ENCODE data around the gene PKDCC. TPM values are rescaled to one million over a fixed set of nuclear protein-coding genes. Genes with fewer than 3 reads are reported as not detected.

PKDCC gene
- total and polyA plus RNA-seq, 2 of the 13 experiments (the other 11 are each of a cell fraction or from before 2014, with no cell fraction given): 52.6 to 58.8 TPM

- 0 out of 2 replicates have a peak, but pooled peaks have one; percentile 56 for TF ChIP-seq ZNF547 (CRISPR knock-in tag; IDR thresholded peaks at IDR 0.05)
- TF ChIP-seq ZNF629 (CRISPR knock-in tag; conservative IDR thresholded peaks at IDR 0.05): 0 out of 2 replicates have a peak, but pooled peaks have one; percentile 70
- TF ChIP-seq ZNF609 (CRISPR knock-in tag; IDR thresholded peaks at IDR 0.05; ENCODE audit: borderline replicate concordance): peak; percentile 58; the same call in 1 of the 2 replicates
- peak; percentile 71 for TF ChIP-seq MYC (CRISPR knock-in tag; IDR thresholded peaks at IDR 0.05; ENCODE audit: borderline replicate concordance)
- TF ChIP-seq HOXA9 (CRISPR knock-in tag; IDR thresholded peaks at IDR 0.05; ENCODE audit: borderline replicate concordance): no peak
- TF ChIP-seq ZFX (CRISPR knock-in tag; IDR thresholded peaks at IDR 0.05; ENCODE audit: low read depth): peak; percentile 56; the same call in 1 of the 2 replicates
- no peak for TF ChIP-seq ZNF382 (CRISPR knock-in tag; IDR thresholded peaks at IDR 0.05; ENCODE audit: borderline replicate concordance)
- TF ChIP-seq ZBTB33 (CRISPR knock-in tag; IDR thresholded peaks at IDR 0.05): peak; percentile 43; the same call in 1 of the 2 replicates
- TF ChIP-seq HOXD1 (CRISPR knock-in tag; IDR thresholded peaks at IDR 0.05): no peak
- TF ChIP-seq ZNF530 (CRISPR knock-in tag; IDR thresholded peaks at IDR 0.05; ENCODE audit: low read depth): no peak
- TF ChIP-seq BRCA1 (CRISPR knock-in tag; IDR thresholded peaks at IDR 0.05): no peak
- TF ChIP-seq SCMH1 (CRISPR knock-in tag; IDR thresholded peaks at IDR 0.05; ENCODE audit: borderline replicate concordance): no peak
- peak; percentile 74; the same call in 1 of the 2 replicates for TF ChIP-seq PITX1 (CRISPR knock-in tag; IDR thresholded peaks at IDR 0.05)
- TF ChIP-seq HMGA1 (CRISPR knock-in tag; conservative IDR thresholded peaks at IDR 0.05): no peak
- no peak for TF ChIP-seq ZNF879 (CRISPR knock-in tag; IDR thresholded peaks at IDR 0.05)
- TF ChIP-seq NFYB (CRISPR knock-in tag; IDR thresholded peaks at IDR 0.05): no peak
- 0 out of 2 replicates have a peak, but pooled peaks have one; percentile 42 for TF ChIP-seq YEATS2 (CRISPR knock-in tag; IDR thresholded peaks at IDR 0.05; ENCODE audit: borderline replicate concordance)
- peak; percentile 79 for TF ChIP-seq NR2F2 (IDR thresholded peaks at IDR 0.05; ENCODE audit: borderline replicate concordance, low read depth)
- TF ChIP-seq CHD2 (IDR thresholded peaks at IDR 0.05; ENCODE audit: low read depth, low read length): no peak
- 0 out of 2 replicates have a peak, but pooled peaks have one; percentile 26 for TF ChIP-seq THRA (CRISPR knock-in tag; IDR thresholded peaks at IDR 0.05; ENCODE audit: borderline replicate concordance)
- no peak for TF ChIP-seq HNRNPH1 (optimal IDR thresholded peaks at IDR 0.05; ENCODE audit: low read depth, low read length)
Measured at GRCh38 chr2:42053791-42054701, 6.2 kb downstream of the PKDCC start (continued).

Measured in HepG2 (cell line).